Skeletal muscle satellite cell (primary cell): ENCODE data around the gene CDKN1B.
A peak's percentile ranks its signal among the peaks of the same experiment; 100 is the strongest.

Experiments
- H3K27me3 ChIP-seq: 2 replicates; pipeline ENCODE4 v1.7.0; 2013; ENCODE audit warnings: low read length; ENCODE audit not compliant: control insufficient read depth, insufficient read depth
- H3K36me3 ChIP-seq: 2 replicates; pipeline ENCODE4 v1.7.0; 2013; ENCODE audit warnings: mild to moderate bottlenecking, control low read depth, low read length; ENCODE audit not compliant: insufficient read depth
- H3K4me1 ChIP-seq: 2 replicates; pipeline ENCODE4 v1.7.0; 2013; ENCODE audit warnings: low read length; ENCODE audit not compliant: control insufficient read depth, insufficient read depth
- H3K4me2 ChIP-seq: 2 replicates; pipeline ENCODE4 v1.7.0; 2013; ENCODE audit warnings: mild to moderate bottlenecking, low read length
- H3K4me3 ChIP-seq: 2 replicates; pipeline ENCODE4 v1.7.0; 2013; ENCODE audit warnings: low read length
- H3K9ac ChIP-seq: 2 replicates; pipeline ENCODE4 v1.7.0; 2013; ENCODE audit warnings: mild to moderate bottlenecking, low read depth, low read length, moderate library complexity
- H3K9me3 ChIP-seq: replicated peaks from 2 replicates; pipeline ENCODE4 v1.7.0; 2013; ENCODE audit warnings: mild to moderate bottlenecking, control low read depth, low read length

Gene CDKN1B

DNA sequence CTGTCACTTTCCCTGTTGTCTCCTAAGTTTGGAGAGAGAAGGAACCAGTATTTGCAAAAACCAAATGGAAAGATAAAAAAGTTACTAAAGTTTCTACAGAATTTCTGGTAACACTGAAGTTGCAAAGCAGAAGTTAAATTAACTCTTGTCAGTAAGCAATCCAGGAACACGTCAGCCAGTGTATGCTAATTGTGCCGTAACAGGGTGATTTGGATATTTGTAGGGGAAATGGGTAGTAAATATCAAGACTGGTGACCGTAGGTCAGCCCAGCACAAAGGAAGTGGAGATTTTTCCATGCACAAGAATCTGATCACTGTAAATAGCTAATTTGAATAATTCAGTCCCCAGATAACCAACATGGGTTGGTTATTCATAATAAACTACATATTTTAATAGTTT is 2.3 kb downstream of the CDKN1B start:
- H3K4me1 ChIP-seq = peaks cover 59% of the 10 kb centered on the region
- H3K27me3 ChIP-seq = no peaks in the 10 kb centered on the region
- H3K4me2 ChIP-seq = peak overlapping the region; percentile 95
- H3K36me3 ChIP-seq = peaks cover 36% of the 10 kb centered on the region
- H3K4me3 ChIP-seq = peak overlapping the region; percentile 98
- H3K9me3 ChIP-seq = no peaks in the 10 kb centered on the region
- H3K9ac ChIP-seq = peak overlapping the region; percentile 98

DNA sequence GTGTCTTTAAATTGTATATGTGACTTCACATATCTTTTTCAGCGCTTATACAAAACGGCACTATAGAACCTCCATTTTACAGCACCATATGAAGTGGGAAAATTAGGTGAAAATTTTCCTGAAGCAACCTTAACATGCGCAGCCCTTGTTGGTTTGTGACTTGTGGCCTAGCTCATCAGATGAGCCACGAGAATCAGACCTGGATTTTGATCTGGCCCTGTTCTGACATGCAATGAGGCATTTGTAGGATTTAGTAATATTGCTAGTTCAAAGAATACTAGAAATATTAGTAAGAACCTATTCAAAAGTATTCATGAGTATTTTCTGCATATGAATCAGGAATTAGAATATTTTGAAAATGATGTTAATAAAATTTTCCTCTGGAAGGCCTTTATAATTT is 2.9 kb downstream of the CDKN1B start:
- Histone ChIP-seq H3K4me1 (peaks cover 54% of the 10 kb centered on the region), H3K4me3 (peak overlapping the region; percentile 98), H3K4me2 (peak overlapping the region; percentile 95), H3K36me3 (peaks cover 36% of the 10 kb centered on the region), H3K9ac (peak overlapping the region; percentile 98), H3K27me3 (no peaks in the 10 kb centered on the region), H3K9me3 (no peaks in the 10 kb centered on the region)

- H3K4me1 ChIP-seq = peaks cover 49% of the 10 kb centered on the region
- H3K4me2 ChIP-seq = peak overlapping the region; percentile 95
- H3K36me3 ChIP-seq = peaks cover 36% of the 10 kb centered on the region
- H3K27me3 ChIP-seq = no peaks in the 10 kb centered on the region
- H3K9ac ChIP-seq = peak overlapping the region; percentile 98
- H3K4me3 ChIP-seq = peak overlapping the region; percentile 38
- no peaks in the 10 kb centered on the region for H3K9me3 ChIP-seq
These were observed 3.5 kb downstream of the CDKN1B start for GRCh38 chr12:12720672-12721161.

GRCh38 chr12:12721176-12721751 is 4.1 kb downstream of the CDKN1B start:
- H3K9ac ChIP-seq = peak overlapping the region; percentile 98
- H3K4me2 ChIP-seq = peak overlapping the region; percentile 95
- peaks cover 36% of the 10 kb centered on the region for H3K36me3 ChIP-seq
- peaks cover 43% of the 10 kb centered on the region for H3K4me1 ChIP-seq
- H3K9me3 ChIP-seq = no peaks in the 10 kb centered on the region
- peak overlapping the region; percentile 38 for H3K4me3 ChIP-seq
- no peaks in the 10 kb centered on the region for H3K27me3 ChIP-seq

DNA sequence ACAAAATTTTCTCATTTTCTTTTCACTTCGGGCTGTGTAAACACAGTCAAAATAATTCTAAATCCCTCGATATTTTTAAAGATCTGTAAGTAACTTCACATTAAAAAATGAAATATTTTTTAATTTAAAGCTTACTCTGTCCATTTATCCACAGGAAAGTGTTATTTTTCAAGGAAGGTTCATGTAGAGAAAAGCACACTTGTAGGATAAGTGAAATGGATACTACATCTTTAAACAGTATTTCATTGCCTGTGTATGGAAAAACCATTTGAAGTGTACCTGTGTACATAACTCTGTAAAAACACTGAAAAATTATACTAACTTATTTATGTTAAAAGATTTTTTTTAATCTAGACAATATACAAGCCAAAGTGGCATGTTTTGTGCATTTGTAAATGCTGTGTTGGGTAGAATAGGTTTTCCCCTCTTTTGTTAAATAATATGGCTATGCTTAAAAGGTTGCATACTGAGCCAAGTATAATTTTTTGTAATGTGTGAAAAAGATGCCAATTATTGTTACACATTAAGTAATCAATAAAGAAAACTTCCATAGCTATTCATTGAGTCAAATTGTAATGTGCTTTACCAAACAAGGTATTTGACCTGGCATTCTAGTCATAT is 4.8 kb downstream of the CDKN1B start:
- H3K9ac ChIP-seq = peak overlapping the region; percentile 98
- H3K4me1 ChIP-seq = peaks cover 42% of the 10 kb centered on the region
- H3K9me3 ChIP-seq = no peaks in the 10 kb centered on the region
- peak overlapping the region; percentile 90 for H3K4me3 ChIP-seq
- no peaks in the 10 kb centered on the region for H3K27me3 ChIP-seq
- peaks cover 36% of the 10 kb centered on the region for H3K36me3 ChIP-seq
- peak overlapping the region; percentile 95 for H3K4me2 ChIP-seq

GRCh38 chr12:12722435-12723148 is 5.4 kb downstream of the CDKN1B start:
- Histone ChIP-seq H3K9me3 (no peaks in the 10 kb centered on the region), H3K9ac (peak overlapping the region; percentile 98), H3K27me3 (no peaks in the 10 kb centered on the region), H3K36me3 (peaks cover 36% of the 10 kb centered on the region), H3K4me3 (peak overlapping the region; percentile 90), H3K4me2 (peak overlapping the region; percentile 95), H3K4me1 (peaks cover 44% of the 10 kb centered on the region)

DNA sequence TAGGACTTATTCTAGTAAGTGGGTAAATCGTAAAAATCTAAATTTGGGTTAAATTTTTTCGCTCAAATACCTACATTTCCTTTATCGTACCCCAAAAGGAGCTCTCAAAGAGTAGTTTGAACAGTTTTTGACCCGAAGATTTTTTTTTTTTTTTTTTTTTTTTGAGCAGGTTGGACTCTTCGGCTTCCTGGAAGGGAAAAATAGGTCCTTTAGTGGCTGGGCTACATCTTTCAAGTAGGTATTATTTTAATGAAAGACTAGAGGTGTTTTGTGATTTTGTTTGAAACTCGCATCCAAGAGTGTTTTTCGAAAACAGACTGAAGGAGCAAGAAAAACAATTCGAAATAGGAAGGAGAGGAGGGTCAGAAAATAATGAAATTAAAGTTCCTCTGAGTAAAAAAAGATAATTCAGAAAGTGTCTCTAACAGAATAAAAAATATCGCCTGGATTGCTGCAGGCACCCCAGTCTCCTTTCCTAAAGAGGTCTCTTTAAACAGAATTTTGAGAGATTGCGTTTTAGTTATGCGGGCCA is 6.0 kb downstream of the CDKN1B start:
- peak overlapping the region; percentile 98 for H3K9ac ChIP-seq
- H3K36me3 ChIP-seq = peaks cover 32% of the 10 kb centered on the region
- peaks cover 44% of the 10 kb centered on the region for H3K4me1 ChIP-seq
- H3K27me3 ChIP-seq = no peaks in the 10 kb centered on the region
- H3K4me2 ChIP-seq = peak overlapping the region; percentile 95
- peak overlapping the region; percentile 90 for H3K4me3 ChIP-seq
- no peaks in the 10 kb centered on the region for H3K9me3 ChIP-seq

GRCh38 chr12:12723681-12724420 is 6.7 kb downstream of the CDKN1B start:
- Histone ChIP-seq H3K9me3 (no peaks in the 10 kb centered on the region), H3K4me3 (peak overlapping the region; percentile 90), H3K27me3 (no peaks in the 10 kb centered on the region), H3K4me2 (peak overlapping the region; percentile 95), H3K4me1 (peaks cover 44% of the 10 kb centered on the region), H3K9ac (peak overlapping the region; percentile 98), H3K36me3 (peaks cover 26% of the 10 kb centered on the region)

DNA sequence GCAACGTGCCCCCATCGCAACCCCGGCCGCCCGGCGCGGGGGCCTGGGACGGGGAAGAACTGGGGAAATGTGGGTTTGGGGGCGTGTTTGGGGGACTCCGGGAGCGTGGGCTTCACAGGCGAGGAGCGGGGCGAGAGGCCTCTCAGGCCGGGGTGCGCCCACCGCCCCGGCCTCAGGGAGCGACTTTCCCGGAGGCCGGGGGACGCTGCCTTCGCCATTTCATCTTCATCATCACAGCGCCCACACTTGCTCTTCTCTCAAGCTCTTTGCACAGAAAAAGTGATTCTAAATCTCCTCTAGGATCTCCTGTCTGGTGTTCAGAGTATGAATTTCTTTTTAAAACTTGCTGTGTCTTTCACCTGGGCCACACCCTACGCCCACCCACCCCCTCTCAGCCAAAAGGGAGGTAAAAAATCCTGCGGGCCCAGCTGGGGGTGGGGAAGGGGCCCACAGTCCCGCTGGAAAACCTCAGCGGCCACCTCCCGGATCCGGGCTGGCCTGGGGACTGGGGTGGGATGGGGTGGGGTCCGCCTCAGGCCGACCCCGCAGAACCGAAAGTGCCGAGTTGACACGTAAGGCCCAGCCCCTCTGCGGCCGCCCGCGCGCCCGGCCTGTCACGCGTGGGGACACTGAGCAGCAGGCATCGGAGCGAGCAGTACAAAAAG is 7.4 kb downstream of the CDKN1B start:
- H3K4me3 ChIP-seq = peak overlapping the region; percentile 90
- H3K9ac ChIP-seq = peak overlapping the region; percentile 98
- H3K4me1 ChIP-seq = peaks cover 43% of the 10 kb centered on the region

DNA sequence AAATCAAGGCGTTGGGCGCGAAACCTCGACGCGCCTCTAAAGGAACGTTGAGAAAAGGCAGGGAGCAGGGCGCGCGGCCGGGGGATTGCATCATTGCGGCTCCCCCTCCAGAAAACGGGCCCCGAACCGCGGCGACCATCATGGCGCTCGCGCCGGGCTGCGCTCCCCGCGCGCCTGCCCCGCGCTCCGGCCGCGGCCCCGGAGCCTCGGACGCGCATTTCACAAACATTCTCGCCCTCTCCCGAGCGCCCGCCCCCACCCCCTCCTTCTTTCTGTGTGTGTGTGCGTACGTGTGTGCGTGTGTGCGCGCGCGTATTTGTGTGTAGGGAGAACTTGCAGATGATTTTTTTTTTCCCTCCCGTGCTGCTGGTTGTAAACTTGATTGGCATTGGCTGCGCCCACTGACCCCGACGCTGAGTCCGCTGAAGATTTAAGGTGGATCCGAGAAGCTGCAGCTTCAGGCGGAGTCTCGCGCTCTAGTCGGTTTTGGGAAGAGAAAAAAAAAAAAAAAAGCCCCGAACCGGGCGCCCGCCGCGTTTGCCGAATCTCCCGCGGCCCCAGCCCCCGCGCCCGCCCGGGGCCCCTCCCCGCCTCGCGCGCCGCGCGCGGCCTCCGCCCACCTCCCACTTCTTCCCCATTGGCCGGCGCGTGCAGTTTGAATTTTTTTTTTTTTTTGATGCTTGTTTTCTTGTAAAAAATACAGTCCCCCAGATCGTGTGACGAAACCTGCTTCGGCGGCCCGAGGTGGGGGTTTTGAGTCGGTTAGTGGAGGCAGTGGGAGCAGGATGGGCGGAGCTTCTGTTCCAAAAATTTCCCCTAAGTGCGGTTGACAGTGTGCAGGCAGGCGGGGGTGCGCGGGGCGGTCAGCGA is 8.2 kb downstream of the CDKN1B start:
- peak overlapping the region; percentile 90 for H3K4me3 ChIP-seq
- peaks cover 11% of the 10 kb centered on the region for H3K36me3 ChIP-seq
- H3K9ac ChIP-seq = peak overlapping the region; percentile 98
- H3K27me3 ChIP-seq = no peaks in the 10 kb centered on the region
- H3K4me2 ChIP-seq = peak overlapping the region; percentile 95
- H3K4me1 ChIP-seq = peaks cover 36% of the 10 kb centered on the region
- no peaks in the 10 kb centered on the region for H3K9me3 ChIP-seq

More for the DNA sequence above, 7.4 kb downstream of the CDKN1B start:
- Histone ChIP-seq H3K9me3 (no peaks in the 10 kb centered on the region), H3K4me2 (peak overlapping the region; percentile 95), H3K27me3 (no peaks in the 10 kb centered on the region), H3K36me3 (peaks cover 19% of the 10 kb centered on the region)
